Measurements from ENCODE around the gene GBP3.

DNA sequence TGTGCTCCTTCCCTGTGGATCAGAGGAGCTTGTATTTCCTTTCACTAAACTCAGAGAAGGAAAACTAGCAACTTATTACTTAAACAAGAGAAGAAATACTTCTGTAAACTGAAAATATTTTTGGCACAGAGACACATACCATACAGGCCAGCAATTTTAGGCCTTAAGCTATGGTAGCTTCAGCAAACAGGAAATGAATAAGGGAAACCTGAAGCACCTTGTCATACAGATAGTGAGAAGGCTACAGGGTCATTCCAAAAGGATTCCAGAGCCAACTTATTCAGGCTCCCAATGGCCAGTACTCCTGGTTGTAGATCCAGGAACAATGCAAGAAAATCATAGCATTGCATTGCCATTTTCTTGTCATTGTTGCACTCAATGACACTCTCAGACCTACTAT is 21.2 kb downstream of the GBP3 start:
- TF ChIP-seq, protein P1, sequence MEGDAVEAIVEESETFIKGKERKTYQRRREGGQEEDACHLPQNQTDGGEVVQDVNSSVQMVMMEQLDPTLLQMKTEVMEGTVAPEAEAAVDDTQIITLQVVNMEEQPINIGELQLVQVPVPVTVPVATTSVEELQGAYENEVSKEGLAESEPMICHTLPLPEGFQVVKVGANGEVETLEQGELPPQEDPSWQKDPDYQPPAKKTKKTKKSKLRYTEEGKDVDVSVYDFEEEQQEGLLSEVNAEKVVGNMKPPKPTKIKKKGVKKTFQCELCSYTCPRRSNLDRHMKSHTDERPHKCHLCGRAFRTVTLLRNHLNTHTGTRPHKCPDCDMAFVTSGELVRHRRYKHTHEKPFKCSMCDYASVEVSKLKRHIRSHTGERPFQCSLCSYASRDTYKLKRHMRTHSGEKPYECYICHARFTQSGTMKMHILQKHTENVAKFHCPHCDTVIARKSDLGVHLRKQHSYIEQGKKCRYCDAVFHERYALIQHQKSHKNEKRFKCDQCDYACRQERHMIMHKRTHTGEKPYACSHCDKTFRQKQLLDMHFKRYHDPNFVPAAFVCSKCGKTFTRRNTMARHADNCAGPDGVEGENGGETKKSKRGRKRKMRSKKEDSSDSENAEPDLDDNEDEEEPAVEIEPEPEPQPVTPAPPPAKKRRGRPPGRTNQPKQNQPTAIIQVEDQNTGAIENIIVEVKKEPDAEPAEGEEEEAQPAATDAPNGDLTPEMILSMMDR (conservative IDR thresholded peaks at IDR 0.05 in 1 of 2, IDR thresholded peaks at IDR 0.05 in 1 of 2; ENCODE audit: low read depth in 1 of 2, low read length in 2 of 2) = no peak
- no peak for TF ChIP-seq EZH2 (IDR thresholded peaks at IDR 0.05; ENCODE audit: low read length, missing control alignments)

Measured in fibroblast of lung (primary cell).